CD14-positive monocyte (primary cell): ENCODE results near the gene LPIN1. TPM values are rescaled to one million over a fixed set of nuclear protein-coding genes. Genes with fewer than 3 reads are reported as not detected.

Experiments
- DNase-seq, 3 donors: peaks; one replicate each; pipeline ENCODE4 v3.0.0-alpha.2; 2011 to 2022
- H2AFZ ChIP-seq: 2 replicates; pipeline ENCODE4 v1.6.0; 2012; ENCODE audit warnings: mild to moderate bottlenecking, low read depth, low read length, inconsistent platforms; ENCODE audit not compliant: insufficient read depth, poor library complexity, severe bottlenecking
- H3K27ac ChIP-seq, 2 donors: 1 replicate in 1 of 2; 2 replicates in 1 of 2; pipeline ENCODE4 v1.5.1; 2012 to 2013; ENCODE audit warnings: low read length in 2 of 2, control low read depth in 1 of 2, inconsistent platforms in 1 of 2, low read depth in 1 of 2, mild to moderate bottlenecking in 1 of 2
- H3K27me3 ChIP-seq, 2 donors: one replicate each; pipeline versions ENCODE4 v1.6.0 to v1.6.1; 2011 to 2013; ENCODE audit warnings: low read length in 2 of 2; ENCODE audit not compliant: control insufficient read depth in 2 of 2, insufficient read depth in 2 of 2
- H3K36me3 ChIP-seq, 2 donors: replicated peaks in 1 of 2; 1 replicate in 1 of 2; 2 replicates in 1 of 2; pipeline versions ENCODE4 v1.5.1 to v1.6.1; 2012 to 2013; ENCODE audit warnings: low read length in 2 of 2, control low read depth in 1 of 2, inconsistent platforms in 1 of 2, mild to moderate bottlenecking in 1 of 2; ENCODE audit not compliant: insufficient read depth in 2 of 2, control insufficient read depth in 1 of 2
- H3K4me1 ChIP-seq, 2 donors: 1 replicate in 1 of 2; 2 replicates in 1 of 2; pipeline versions ENCODE4 v1.5.1 to v1.6.1; 2012 to 2013; ENCODE audit warnings: low read length in 2 of 2, control low read depth in 1 of 2, inconsistent platforms in 1 of 2, mild to moderate bottlenecking in 1 of 2, moderate library complexity in 1 of 2; ENCODE audit not compliant: insufficient read depth in 2 of 2, control insufficient read depth in 1 of 2
- H3K4me2 ChIP-seq: replicated peaks from 2 replicates; pipeline ENCODE3; 2012; ENCODE audit warnings: low read length, moderate library complexity, mild to moderate bottlenecking; ENCODE audit not compliant: poor library complexity, severe bottlenecking; ENCODE audit errors: extremely low read depth
- H3K4me3 ChIP-seq, 3 experiments: fragments of 200-600 bp in 1 of 3; sonication (generic) in 1 of 3; replicated peaks in 1 of 3; 1 replicate in 2 of 3; 2 replicates in 1 of 3; pipeline ENCODE4 v1.5.1; 2011 to 2013; ENCODE audit warnings: low read length in 3 of 3, mild to moderate bottlenecking in 3 of 3, control low read depth in 2 of 3, low read depth in 2 of 3, inconsistent platforms in 1 of 3, moderate library complexity in 1 of 3
- H3K79me2 ChIP-seq: 2 replicates; pipeline ENCODE4 v1.6.0; 2012; ENCODE audit warnings: mild to moderate bottlenecking, control low read depth, inconsistent platforms, low read length, moderate library complexity; ENCODE audit not compliant: insufficient read depth
- H3K9ac ChIP-seq: 2 replicates; pipeline ENCODE4 v1.6.0; 2017; ENCODE audit warnings: low read length, mild to moderate bottlenecking; ENCODE audit not compliant: insufficient read depth, poor library complexity, severe bottlenecking
- H3K9me3 ChIP-seq, 2 donors: replicated peaks in 1 of 2; 1 replicate in 1 of 2; 2 replicates in 1 of 2; pipeline versions ENCODE4 v1.5.1 to v1.6.1; 2012 to 2013; ENCODE audit warnings: low read length in 2 of 2, control low read depth in 1 of 2; ENCODE audit not compliant: control insufficient read depth in 1 of 2, insufficient read depth in 1 of 2
- H4K20me1 ChIP-seq: 2 replicates; pipeline ENCODE4 v1.6.0; 2012; ENCODE audit warnings: mild to moderate bottlenecking, low read length, control low read depth, moderate library complexity; ENCODE audit not compliant: insufficient read depth
- H3K27ac Mint-ChIP-seq, 7 donors: one replicate each; pipeline ENCODE4 v1.8.0; 2020; ENCODE audit warnings: mild to moderate bottlenecking in 7 of 7, mixed read lengths in 7 of 7, moderate library complexity in 6 of 7, inconsistent platforms in 2 of 7
- H3K27me3 Mint-ChIP-seq, 3 donors: one replicate each; pipeline ENCODE4 v1.8.0; 2021 to 2022; ENCODE audit warnings: low read depth in 3 of 3, mild to moderate bottlenecking in 3 of 3, mixed read lengths in 3 of 3, moderate library complexity in 3 of 3, inconsistent platforms in 1 of 3
- H3K36me3 Mint-ChIP-seq, 2 donors: one replicate each; pipeline ENCODE4 v1.8.0; 2020; ENCODE audit warnings: mixed read lengths in 2 of 2, inconsistent platforms in 1 of 2, mild to moderate bottlenecking in 1 of 2
- H3K4me1 Mint-ChIP-seq: one replicate; pipeline ENCODE4 v1.8.0; 2020; ENCODE audit warnings: mild to moderate bottlenecking, mixed read lengths
- H3K4me3 Mint-ChIP-seq, 2 donors: one replicate each; pipeline ENCODE4 v1.8.0; 2020; ENCODE audit warnings: mild to moderate bottlenecking in 2 of 2, mixed read lengths in 2 of 2, moderate library complexity in 1 of 2
- H3K9me3 Mint-ChIP-seq, 7 donors: one replicate each; pipeline ENCODE4 v1.8.0; 2020 to 2022; ENCODE audit warnings: mixed read lengths in 7 of 7, mild to moderate bottlenecking in 6 of 7, moderate library complexity in 6 of 7, inconsistent platforms in 2 of 7
- CTCF ChIP-seq: fragments of 200-600 bp; IDR thresholded peaks from one replicate; pipeline ENCODE4 v1.8.0; 2022; ENCODE audit warnings: antibody characterized with exemption, mild to moderate bottlenecking
- WGBS: methylation state at CpG from one replicate; pipeline ENCODE4 v1.1.5; 2013; ENCODE audit warnings: missing lambda C conversion rate; ENCODE audit not compliant: insufficient coverage; 5-methylcytosine and 5-hydroxymethylcytosine counted together
- intact Hi-C, 2 donors: fragments of 100-400 bp; cut with micrococcal nuclease; formaldehyde crosslinking; loops; one replicate each; pipeline versions ENCODE4 v1.15.0 to v1.15.1; 2023
- polyA plus RNA-seq, 3 donors: library from polyadenylated mRNA; depleted of rRNA in 1 of 3; unstranded in 2 of 3; stranded (reverse) in 1 of 3; fragments of 300-500 nt in 2 of 3; fragments of >200 nt in 1 of 3; fragmentation: Illumina TruSeq in 2 of 3; gene quantifications; 1 replicate in 2 of 3; 2 replicates in 1 of 3; pipeline ENCODE4 v1.2.3, GENCODE V29; 2012 to 2021

The LPIN1 gene
- polyA plus RNA-seq, 3 donors: 1.8 to 17.6 (median 2.7) TPM

- H3K27ac ChIP-seq: peak overlapping the region in 1 of 2 donors; percentile 26
- peaks cover 0 to 19% of the 10 kb centered on the region in 2 donors for H3K36me3 ChIP-seq
- TF ChIP-seq CTCF: no peak
- no peaks in the 10 kb centered on the region for H3K79me2 ChIP-seq
- Mint-ChIP-seq H3K27ac (peak overlapping the region; percentile 77 to 92 (median 88)), H3K4me3 (peak overlapping the region; percentile 70 to 89), H3K36me3 (peaks cover 24 to 36% of the 10 kb centered on the region in 2 donors), H3K4me1 (peaks cover 53% of the 10 kb centered on the region), H3K27me3 (peaks cover 18 to 25% (median 20%) of the 10 kb centered on the region in 3 donors), H3K9me3 (peaks cover 9 to 19% (median 13%) of the 10 kb centered on the region in 7 donors)
- no peak for DNase-seq
- H2AFZ ChIP-seq: no peak overlapping the region
- H3K4me1 ChIP-seq: peaks cover 36 to 46% of the 10 kb centered on the region in 2 donors
- intact Hi-C loops: no loop called here
- WGBS: 83% methylated on average over 1 of the region's 7 CpGs
- H3K4me3 ChIP-seq: peak overlapping the region in 2 of 3 experiments; percentile 22 to 71
- H3K27me3 ChIP-seq: peaks cover 5 to 18% of the 10 kb centered on the region in 2 donors
- peaks cover 10 to 15% of the 10 kb centered on the region in 2 donors for H3K9me3 ChIP-seq
- H3K4me2 ChIP-seq: peak overlapping the region; percentile 84
- H3K9ac ChIP-seq: no peak overlapping the region
- H4K20me1 ChIP-seq: no peaks in the 10 kb centered on the region
These were observed 84.4 kb downstream of the LPIN1 start for GRCh38 chr2:11830708-11831301.

- Histone ChIP-seq H3K9me3 (peaks cover 10 to 15% of the 10 kb centered on the region in 2 donors), H3K9ac (no peak overlapping the region), H3K4me2 (no peak overlapping the region), H3K27ac (no peak overlapping the region), H3K27me3 (peaks cover 5 to 19% of the 10 kb centered on the region in 2 donors), H3K36me3 (peaks cover 0 to 13% of the 10 kb centered on the region in 2 donors), H3K4me3 (peak overlapping the region in 1 of 3 experiments; percentile 19), H2AFZ (no peak overlapping the region), H3K4me1 (peaks cover 36 to 46% of the 10 kb centered on the region in 2 donors), H4K20me1 (no peaks in the 10 kb centered on the region), H3K79me2 (no peaks in the 10 kb centered on the region)
- peaks cover 9 to 19% (median 13%) of the 10 kb centered on the region in 7 donors for H3K9me3 Mint-ChIP-seq
- peak overlapping the region in 1 of 2 donors; percentile 72 for H3K4me3 Mint-ChIP-seq
- H3K4me1 Mint-ChIP-seq: peaks cover 53% of the 10 kb centered on the region
- intact Hi-C loops: no loop called here
- DNase-seq: peak in 1 of 3 donors; percentile 9
- H3K27me3 Mint-ChIP-seq: peaks cover 20 to 26% (median 23%) of the 10 kb centered on the region in 3 donors
- no peak for TF ChIP-seq CTCF
- peak overlapping the region in 2 of 7 donors; percentile 55 to 84 for H3K27ac Mint-ChIP-seq
- WGBS: no CpG with 5 or more reads among the region's 5 CpGs
- peaks cover 22 to 32% of the 10 kb centered on the region in 2 donors for H3K36me3 Mint-ChIP-seq
These were observed 85.0 kb downstream of the LPIN1 start for GRCh38 chr2:11831415-11831814.
